Spleen (tissue), 11 donors: ENCODE measurements around the gene IL24. TPM values are rescaled to one million over a fixed set of nuclear protein-coding genes. Genes with fewer than 3 reads are reported as not detected.

Experiments used
- DNase-seq: peaks from one replicate; pipeline ENCODE4 v3.0.0-alpha.2; 2020
- H3K27ac ChIP-seq, 8 donors: fragments of 200-600 bp; sonication (generic) in 7 of 8; 1 replicate in 4 of 8; 2 replicates in 4 of 8; pipeline versions ENCODE4 v1.5.0 to v1.8.0; 2016 to 2021; ENCODE audit warnings: inconsistent platforms in 4 of 8, mild to moderate bottlenecking in 4 of 8, moderate library complexity in 1 of 8
- H3K27me3 ChIP-seq, 7 donors: fragments of 200-600 bp; sonication (generic) in 6 of 7; replicated peaks in 1 of 7; 1 replicate in 4 of 7; 2 replicates in 3 of 7; pipeline versions ENCODE4 v1.5.0 to v1.8.0; 2016 to 2021; ENCODE audit warnings: inconsistent platforms in 3 of 7, mild to moderate bottlenecking in 1 of 7
- H3K36me3 ChIP-seq, 6 donors: fragments of 200-600 bp; sonication (generic) in 5 of 6; 1 replicate in 4 of 6; 2 replicates in 2 of 6; pipeline versions ENCODE4 v1.5.0 to v1.8.0; 2016 to 2021; ENCODE audit warnings: inconsistent platforms in 2 of 6
- H3K4me1 ChIP-seq, 6 donors: fragments of 200-600 bp; sonication (generic) in 5 of 6; 1 replicate in 3 of 6; 2 replicates in 3 of 6; pipeline versions ENCODE4 v1.5.0 to v1.8.0; 2016 to 2021; ENCODE audit warnings: inconsistent platforms in 3 of 6
- H3K4me3 ChIP-seq, 8 donors: fragments of 200-600 bp; sonication (generic) in 7 of 8; 1 replicate in 4 of 8; 2 replicates in 4 of 8; pipeline versions ENCODE4 v1.5.0 to v1.8.0; 2016 to 2021; ENCODE audit warnings: inconsistent platforms in 4 of 8, mild to moderate bottlenecking in 4 of 8, moderate library complexity in 2 of 8
- H3K9me3 ChIP-seq, 8 donors: fragments of 200-600 bp; sonication (generic) in 7 of 8; 1 replicate in 4 of 8; 2 replicates in 4 of 8; pipeline versions ENCODE4 v1.5.0 to v1.8.0; 2016 to 2021; ENCODE audit warnings: inconsistent platforms in 4 of 8
- POLR2A ChIP-seq, 3 donors: fragments of 450-650 bp; IDR thresholded peaks; one replicate each; pipeline ENCODE4 v1.5.1; 2017; ENCODE audit warnings: antibody characterized with exemption in 3 of 3, mild to moderate bottlenecking in 1 of 3
- POLR2AphosphoS5 ChIP-seq, 3 donors: sonication (generic); formaldehyde crosslinking; IDR thresholded peaks; one replicate each; pipeline ENCODE4 v1.5.1; 2017; ENCODE audit warnings: antibody characterized with exemption in 3 of 3
- WGBS, 5 donors: extraction: QIAGEN DNeasy Blood & Tissue Kit in 3 of 5; methylation state at CpG; one replicate each; pipeline versions ENCODE4 v1.1.5 to v1.1.7; 2013 to 2018; 5-methylcytosine and 5-hydroxymethylcytosine counted together
- intact Hi-C: fragments of 100-400 bp; cut with DNase I; formaldehyde crosslinking; loops from one replicate; pipeline ENCODE4 v1.15.0; 2023; ENCODE audit warnings: low total_unique reads
- polyA plus RNA-seq, 3 donors: library from polyadenylated mRNA; stranded (reverse); fragments of 200-250 nt; gene quantifications; one replicate each; pipeline ENCODE4 v1.2.1, GENCODE V29; 2013
- total RNA-seq, 7 donors: library from RNA; depleted of rRNA in 3 of 7; stranded (reverse); fragments of >200 nt in 3 of 7; fragmentation: NEBNext Ultra II Directional in 4 of 7; extraction: Animal tissue kit (Norgen Biotek cat#: 25700) in 4 of 7; gene quantifications; one replicate each; pipeline versions ENCODE4 v1.1.0 to v1.2.1, GENCODE V29; 2016 to 2021
- TF ChIP-seq, protein P1 (sequence below), 11 experiments: fragments of 200-600 bp in 7 of 11; fragments of 450-650 bp in 4 of 11; sonication (generic) in 4 of 11; IDR thresholded peaks in 8 of 11; conservative IDR thresholded peaks in 3 of 11; 1 replicate in 7 of 11; 2 replicates in 4 of 11; pipeline versions ENCODE4 v1.4.0 to v1.8.0; 2016 to 2021; ENCODE audit warnings: antibody characterized with exemption in 11 of 11, inconsistent platforms in 4 of 11, mild to moderate bottlenecking in 1 of 11
- donor health status: healthy with polysubstance abuse.
- donor health status: DM: no; HTN: no; CAD: no; lungs with moderate emphysema.
- donor health status: DM: no; HTN: no; CAD: no.
- donor health status: Bipolar disorder and iron deficiency.
- donor health status: healthy.
- donor health status: DM: no; HTN: no; CAD: no.
- donor health status: DM: yes; HTN: yes; CAD: no.

The IL24 gene
- total and polyA plus RNA-seq, 10 donors, result 0.30 to 2.0 (median 1.2) TPM; not detected in 5

DNA sequence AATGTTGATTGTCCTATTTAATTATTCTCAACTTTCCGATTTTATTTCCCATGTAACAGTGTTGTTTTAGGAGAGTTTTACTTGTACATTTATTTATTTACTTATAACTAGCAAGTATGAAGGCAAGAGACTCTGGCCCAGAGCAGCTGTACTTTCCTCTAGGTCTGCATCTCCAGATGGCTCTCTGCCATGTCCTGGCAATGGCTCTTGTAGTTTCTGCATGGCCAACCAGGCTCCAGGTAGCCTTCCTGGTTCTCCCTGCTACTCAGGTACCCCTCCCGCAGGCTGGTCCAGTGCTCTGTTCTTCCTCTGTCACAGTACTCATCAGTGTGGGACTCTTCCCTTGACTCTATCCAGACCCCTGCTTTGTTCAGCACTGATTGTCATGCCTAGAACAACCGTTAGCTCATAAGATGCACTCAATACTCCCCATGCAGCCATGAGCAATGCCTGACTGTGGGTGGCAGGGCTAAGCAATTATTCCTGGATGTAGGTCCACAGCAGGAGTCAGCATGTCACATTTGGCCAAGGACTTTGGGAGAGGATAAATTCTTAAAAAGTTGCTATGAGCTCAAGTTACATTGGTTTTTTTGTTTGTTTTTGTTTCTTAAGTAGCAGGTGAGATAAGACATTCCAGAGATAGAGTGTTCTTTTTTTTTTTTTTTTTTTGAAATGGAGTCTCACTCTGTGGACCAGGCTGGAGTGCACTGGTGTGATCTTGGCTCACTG, 42.7 kb upstream of the IL24 start:
- peaks cover 0 to 11% (median 3%) of the 10 kb centered on the region in 8 donors for H3K9me3 ChIP-seq
- no peak overlapping the region for H3K4me3 ChIP-seq
- DNase-seq, result no peak
- TF ChIP-seq POLR2AphosphoS5 (IDR thresholded peaks at IDR 0.05) (no peak), POLR2A (IDR thresholded peaks at IDR 0.05) (no peak)
- TF ChIP-seq, protein P1, sequence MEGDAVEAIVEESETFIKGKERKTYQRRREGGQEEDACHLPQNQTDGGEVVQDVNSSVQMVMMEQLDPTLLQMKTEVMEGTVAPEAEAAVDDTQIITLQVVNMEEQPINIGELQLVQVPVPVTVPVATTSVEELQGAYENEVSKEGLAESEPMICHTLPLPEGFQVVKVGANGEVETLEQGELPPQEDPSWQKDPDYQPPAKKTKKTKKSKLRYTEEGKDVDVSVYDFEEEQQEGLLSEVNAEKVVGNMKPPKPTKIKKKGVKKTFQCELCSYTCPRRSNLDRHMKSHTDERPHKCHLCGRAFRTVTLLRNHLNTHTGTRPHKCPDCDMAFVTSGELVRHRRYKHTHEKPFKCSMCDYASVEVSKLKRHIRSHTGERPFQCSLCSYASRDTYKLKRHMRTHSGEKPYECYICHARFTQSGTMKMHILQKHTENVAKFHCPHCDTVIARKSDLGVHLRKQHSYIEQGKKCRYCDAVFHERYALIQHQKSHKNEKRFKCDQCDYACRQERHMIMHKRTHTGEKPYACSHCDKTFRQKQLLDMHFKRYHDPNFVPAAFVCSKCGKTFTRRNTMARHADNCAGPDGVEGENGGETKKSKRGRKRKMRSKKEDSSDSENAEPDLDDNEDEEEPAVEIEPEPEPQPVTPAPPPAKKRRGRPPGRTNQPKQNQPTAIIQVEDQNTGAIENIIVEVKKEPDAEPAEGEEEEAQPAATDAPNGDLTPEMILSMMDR (IDR thresholded peaks at IDR 0.05 in 8 of 11, conservative IDR thresholded peaks at IDR 0.05 in 3 of 11), result no peak
- no peaks in the 10 kb centered on the region for H3K27me3 ChIP-seq
- intact Hi-C loops, result no loop called here
- 85 to 88% (median 87%) methylated on average over 3 of the region's 3 CpGs for WGBS, 5 donors
- H3K4me1 ChIP-seq, result peaks cover 0 to 8% (median 6%) of the 10 kb centered on the region in 6 donors
- no peak overlapping the region for H3K27ac ChIP-seq
- H3K36me3 ChIP-seq, result no peaks in the 10 kb centered on the region

DNA sequence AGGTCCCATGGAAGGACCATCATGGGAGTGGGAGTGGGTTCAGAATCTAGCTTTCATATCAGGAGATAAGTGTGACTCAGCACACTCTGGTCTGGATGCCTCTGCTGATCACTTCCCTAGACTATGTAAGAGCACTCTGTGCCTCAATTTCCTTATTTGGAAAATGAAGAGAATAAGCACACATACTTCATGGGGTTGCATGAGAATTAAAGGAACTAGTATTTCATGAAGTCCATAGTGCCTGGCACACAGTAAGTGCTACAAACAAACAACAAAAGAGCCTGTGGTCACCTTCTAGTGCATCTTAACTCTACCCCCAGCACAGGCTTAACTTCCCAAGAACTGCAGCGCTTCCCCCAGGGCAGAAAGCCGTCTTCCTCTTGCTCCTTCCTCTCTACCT, 41.4 kb upstream of the IL24 start:
- Histone ChIP-seq H3K4me3 (no peak overlapping the region), H3K9me3 (peaks cover 0 to 11% (median 3%) of the 10 kb centered on the region in 8 donors), H3K36me3 (no peaks in the 10 kb centered on the region), H3K27ac (no peak overlapping the region), H3K4me1 (peaks cover 0 to 8% (median 6%) of the 10 kb centered on the region in 6 donors), H3K27me3 (no peaks in the 10 kb centered on the region)
- no peak for TF ChIP-seq POLR2AphosphoS5 (IDR thresholded peaks at IDR 0.05)
- TF ChIP-seq, protein P1 (IDR thresholded peaks at IDR 0.05 in 8 of 11, conservative IDR thresholded peaks at IDR 0.05 in 3 of 11), result no peak
- TF ChIP-seq POLR2A (IDR thresholded peaks at IDR 0.05), result no peak
- intact Hi-C loops, result no loop called here
- 79 to 97% (median 90%) methylated on average over 2 of the region's 2 CpGs for WGBS, 5 donors
- no peak for DNase-seq

DNA sequence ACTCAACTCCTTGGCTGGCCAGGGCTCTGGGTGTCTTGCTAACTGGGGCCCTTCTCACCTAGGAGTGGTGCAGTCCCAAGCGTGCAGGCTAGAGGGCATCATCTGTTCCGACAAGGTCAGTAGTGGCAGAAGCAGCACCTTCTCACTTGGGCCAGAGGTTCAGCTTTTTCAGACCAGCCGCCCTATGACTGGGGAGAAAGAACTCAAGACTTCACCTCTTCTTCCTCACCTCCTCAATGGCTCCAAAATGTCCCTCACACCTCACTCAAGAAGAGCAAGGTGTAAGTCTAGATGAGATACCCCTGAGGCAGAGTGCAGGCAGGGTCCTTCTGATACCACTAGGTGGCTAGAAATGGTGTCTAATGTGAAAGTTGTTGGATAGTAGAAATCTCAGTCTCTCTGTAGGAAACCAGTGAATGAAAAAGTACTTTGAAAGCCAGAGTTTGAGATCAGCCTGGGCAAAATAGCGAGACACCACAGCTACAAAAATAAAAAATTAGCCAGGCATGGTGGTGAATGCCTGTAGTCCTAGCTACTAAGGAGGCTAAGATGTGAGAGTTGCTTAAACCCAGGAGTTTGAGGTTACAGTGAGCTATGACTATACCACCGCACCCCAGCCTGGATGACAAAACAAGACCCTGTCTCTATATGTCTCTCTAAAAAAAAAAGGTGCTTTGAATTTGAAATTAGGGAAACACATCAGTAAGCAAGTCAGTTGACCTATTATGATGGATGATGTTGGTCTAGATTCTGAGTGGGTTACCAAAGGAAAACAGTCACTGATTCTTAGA, 40.4 kb upstream of the IL24 start:
- Histone ChIP-seq H3K9me3 (peaks cover 0 to 11% (median 3%) of the 10 kb centered on the region in 8 donors), H3K4me1 (peaks cover 0 to 8% (median 6%) of the 10 kb centered on the region in 6 donors), H3K27ac (no peak overlapping the region), H3K27me3 (no peaks in the 10 kb centered on the region), H3K4me3 (no peak overlapping the region), H3K36me3 (no peaks in the 10 kb centered on the region)
- 81 to 96% (median 90%) methylated on average over 5 of the region's 5 CpGs for WGBS, 5 donors
- DNase-seq, result no peak
- no peak for TF ChIP-seq POLR2A (IDR thresholded peaks at IDR 0.05)
- TF ChIP-seq, protein P1 (IDR thresholded peaks at IDR 0.05 in 8 of 11, conservative IDR thresholded peaks at IDR 0.05 in 3 of 11), result peak in 8 of 11 experiments; percentile 32 to 48 (median 40)
- intact Hi-C loops, result no loop called here

DNA sequence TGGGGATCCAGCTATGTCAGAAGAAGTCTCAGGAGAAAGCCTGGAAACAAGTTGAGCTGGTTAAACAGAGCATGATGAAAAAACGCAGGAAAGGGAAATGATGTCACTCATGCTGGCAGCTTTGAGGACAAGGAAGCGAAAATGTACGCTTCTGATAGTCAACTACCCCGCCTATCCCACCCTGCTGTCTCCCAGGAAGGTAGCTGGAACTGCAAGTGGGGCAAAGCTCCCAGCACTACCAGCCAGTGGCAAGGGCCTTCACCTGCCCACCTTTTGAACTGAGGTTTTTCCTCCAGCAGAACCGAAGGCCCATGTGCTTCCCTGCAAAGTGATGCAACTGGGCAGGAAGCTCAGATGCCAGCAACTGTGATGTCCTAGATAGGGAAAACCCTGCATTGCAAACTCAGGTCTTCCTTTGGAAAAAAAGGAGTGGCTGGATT, 38.1 kb upstream of the IL24 start:
- peak overlapping the region in 1 of 8 donors; percentile 0 for H3K27ac ChIP-seq
- no peaks in the 10 kb centered on the region for H3K9me3 ChIP-seq
- H3K36me3 ChIP-seq, result no peaks in the 10 kb centered on the region
- intact Hi-C loops, result no loop called here
- H3K4me1 ChIP-seq, result peaks cover 0 to 8% (median 6%) of the 10 kb centered on the region in 6 donors
- H3K4me3 ChIP-seq, result peak overlapping the region in 1 of 8 donors; percentile 27
- WGBS, 5 donors, result 44 to 60% (median 50%) methylated on average over 5 of the region's 5 CpGs
- TF ChIP-seq POLR2AphosphoS5 (IDR thresholded peaks at IDR 0.05) (no peak), POLR2A (IDR thresholded peaks at IDR 0.05) (no peak)
- TF ChIP-seq, protein P1 (IDR thresholded peaks at IDR 0.05 in 8 of 11, conservative IDR thresholded peaks at IDR 0.05 in 3 of 11), result no peak
- DNase-seq, result no peak
- H3K27me3 ChIP-seq, result no peaks in the 10 kb centered on the region
